ENCODE measurements around the gene COL27A1. TPM values are rescaled to one million over a fixed set of nuclear protein-coding genes. Genes with fewer than 3 reads are reported as not detected.
A peak's percentile ranks its signal among the peaks of the same experiment; 100 is the strongest.

The COL27A1 gene
- polyA plus RNA-seq (2012; ENCODE audit: low read depth, missing spikeins): 0.09 TPM

DNA sequence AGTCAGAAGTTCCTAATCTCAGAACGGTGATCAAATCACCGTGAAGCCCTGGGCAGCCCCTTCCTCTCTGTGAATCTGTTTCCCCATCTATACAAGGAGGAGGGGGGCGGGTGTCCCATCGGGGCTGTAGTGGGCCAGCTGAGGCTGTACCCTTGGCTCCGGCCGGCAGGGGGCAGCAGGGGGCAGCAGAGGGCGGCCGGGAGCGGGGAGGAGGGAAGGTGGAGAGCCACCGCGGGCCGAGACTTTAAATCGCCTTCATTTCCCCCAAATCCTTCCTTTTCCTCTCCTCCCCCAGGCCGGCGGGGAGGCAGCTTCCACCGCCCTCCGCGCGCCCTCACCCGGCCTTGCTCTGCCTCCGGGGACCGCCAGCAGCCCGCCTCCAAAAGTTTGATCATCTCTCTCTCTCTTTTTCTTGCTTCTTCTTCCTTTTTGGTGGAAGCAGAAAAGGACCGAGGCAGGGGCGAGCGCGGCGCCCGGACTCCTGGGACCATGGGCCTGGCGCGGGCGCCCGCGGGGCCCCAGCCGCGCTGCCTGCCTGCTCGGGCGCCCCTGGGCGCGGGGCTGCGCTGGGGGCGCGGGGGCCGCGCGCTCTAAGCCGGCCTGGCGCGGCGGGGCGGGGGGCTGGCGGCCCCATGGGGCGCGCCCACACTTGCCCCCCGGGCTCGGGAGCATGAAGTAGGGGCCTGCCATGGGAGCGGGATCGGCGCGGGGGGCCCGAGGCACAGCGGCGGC is at the start of gene COL27A1:
Gene COL27A1 (plus strand): TSS at position 275 of the 732 bp plus-strand sequence. CDS start 414 bp downstream, at position 689.
- DNase-seq (ENCODE audit: insufficient read length, low spot score): peak; percentile 93
- peak; percentile 91 for FAIRE-seq
- TF ChIP-seq POLR2AphosphoS5 (IDR thresholded peaks at IDR 0.05; ENCODE audit: low read depth, low read length) (no peak), POLR2A (IDR thresholded peaks at IDR 0.05; ENCODE audit: low read depth, low read length) (no peak), PAX5 (IDR thresholded peaks at IDR 0.05; ENCODE audit: insufficient read depth, low read length, severe bottlenecking) (no peak), SPI1 (IDR thresholded peaks at IDR 0.05; ENCODE audit: low read depth, low read length) (no peak), TAF1 (IDR thresholded peaks at IDR 0.05; ENCODE audit: low read depth, low read length) (no peak), POU2F2 (IDR thresholded peaks at IDR 0.05; ENCODE audit: low read depth, low read length) (no peak)

GRCh38 chr9:114107286-114108001 is 47.9 kb upstream of the COL27A1 start:
- TF ChIP-seq SPI1 (IDR thresholded peaks at IDR 0.05; ENCODE audit: low read depth, low read length): no peak
- no peak for TF ChIP-seq TAF1 (IDR thresholded peaks at IDR 0.05; ENCODE audit: low read depth, low read length)
- no peak for TF ChIP-seq POU2F2 (IDR thresholded peaks at IDR 0.05; ENCODE audit: low read depth, low read length)
- TF ChIP-seq POLR2A (IDR thresholded peaks at IDR 0.05; ENCODE audit: low read depth, low read length): no peak
- no peak for TF ChIP-seq POLR2AphosphoS5 (IDR thresholded peaks at IDR 0.05; ENCODE audit: low read depth, low read length)
- no peak for TF ChIP-seq PAX5 (IDR thresholded peaks at IDR 0.05; ENCODE audit: insufficient read depth, low read length, severe bottlenecking)
- FAIRE-seq (no peak), DNase-seq (ENCODE audit: insufficient read length, low spot score) (no peak)

DNA sequence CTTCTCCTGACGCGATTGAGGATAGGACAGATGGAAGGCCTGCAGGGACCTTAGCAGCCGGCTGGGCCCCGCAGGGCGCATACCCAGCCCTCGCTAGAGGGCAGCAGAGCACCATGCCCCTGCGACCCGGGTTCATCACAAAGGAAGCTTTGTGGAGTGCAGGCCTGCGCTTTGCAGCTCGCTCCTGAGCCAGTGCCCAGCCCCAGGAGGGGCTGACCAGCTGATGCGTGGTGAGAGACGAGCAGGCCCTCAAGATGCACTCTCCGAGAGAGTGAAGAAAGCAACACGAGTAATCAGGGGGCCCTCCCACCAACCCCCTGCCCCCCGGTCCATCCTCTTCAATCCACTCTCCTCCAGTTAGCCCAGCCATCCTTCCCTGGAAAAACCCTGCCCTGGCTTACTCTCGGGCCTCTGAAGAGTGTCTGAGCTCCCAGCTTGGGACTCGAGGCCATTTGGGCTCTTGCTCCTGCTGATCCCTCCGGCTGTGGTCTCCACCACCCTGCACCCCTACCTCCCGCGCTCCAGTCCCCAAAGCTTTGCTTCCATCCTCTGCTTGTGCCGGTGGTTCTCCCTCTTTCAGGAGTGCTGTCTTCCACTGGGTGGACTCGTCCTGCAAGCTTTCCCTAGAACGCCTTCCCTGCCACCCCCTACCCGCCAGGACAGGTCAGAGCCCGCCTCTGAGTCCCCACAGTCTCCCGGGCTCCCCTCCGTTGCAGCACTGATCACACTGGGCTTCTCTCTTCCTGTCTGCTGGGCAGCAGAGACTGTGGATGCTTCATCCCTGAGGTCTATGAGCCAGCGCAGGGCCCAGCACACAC is 47.1 kb upstream of the COL27A1 start:
- FAIRE-seq: no peak
- TF ChIP-seq POLR2AphosphoS5 (IDR thresholded peaks at IDR 0.05; ENCODE audit: low read depth, low read length) (no peak), POLR2A (IDR thresholded peaks at IDR 0.05; ENCODE audit: low read depth, low read length) (no peak), PAX5 (IDR thresholded peaks at IDR 0.05; ENCODE audit: insufficient read depth, low read length, severe bottlenecking) (no peak), POU2F2 (IDR thresholded peaks at IDR 0.05; ENCODE audit: low read depth, low read length) (no peak), SPI1 (IDR thresholded peaks at IDR 0.05; ENCODE audit: low read depth, low read length) (no peak), TAF1 (IDR thresholded peaks at IDR 0.05; ENCODE audit: low read depth, low read length) (no peak)
- peak; percentile 72 for DNase-seq (ENCODE audit: insufficient read length, low spot score)

DNA sequence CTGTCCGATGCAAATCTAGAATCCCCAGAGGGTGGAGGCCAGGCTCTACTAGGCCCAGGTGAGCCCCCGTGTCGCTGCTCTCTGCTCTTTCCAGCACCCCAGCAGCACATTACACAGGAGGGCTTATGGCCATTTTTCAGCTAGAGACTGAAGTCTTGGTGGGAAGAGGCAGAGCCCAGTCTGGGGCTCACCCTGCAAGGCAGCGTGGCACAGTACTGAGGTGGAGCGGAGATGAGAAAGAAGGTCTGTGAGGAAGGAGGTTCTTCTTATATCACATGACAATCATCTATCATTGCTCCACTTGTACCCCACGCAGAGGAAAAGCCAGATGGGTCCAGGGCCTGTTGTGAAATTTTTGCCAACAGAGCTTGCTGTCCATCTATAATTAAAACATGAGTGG is 46.2 kb upstream of the COL27A1 start:
- FAIRE-seq (no peak), DNase-seq (ENCODE audit: insufficient read length, low spot score) (no peak)
- no peak for TF ChIP-seq TAF1 (IDR thresholded peaks at IDR 0.05; ENCODE audit: low read depth, low read length)
- TF ChIP-seq PAX5 (IDR thresholded peaks at IDR 0.05; ENCODE audit: insufficient read depth, low read length, severe bottlenecking): no peak
- TF ChIP-seq SPI1 (IDR thresholded peaks at IDR 0.05; ENCODE audit: low read depth, low read length): no peak
- TF ChIP-seq POU2F2 (IDR thresholded peaks at IDR 0.05; ENCODE audit: low read depth, low read length): no peak
- TF ChIP-seq POLR2AphosphoS5 (IDR thresholded peaks at IDR 0.05; ENCODE audit: low read depth, low read length): no peak
- TF ChIP-seq POLR2A (IDR thresholded peaks at IDR 0.05; ENCODE audit: low read depth, low read length): no peak

DNA sequence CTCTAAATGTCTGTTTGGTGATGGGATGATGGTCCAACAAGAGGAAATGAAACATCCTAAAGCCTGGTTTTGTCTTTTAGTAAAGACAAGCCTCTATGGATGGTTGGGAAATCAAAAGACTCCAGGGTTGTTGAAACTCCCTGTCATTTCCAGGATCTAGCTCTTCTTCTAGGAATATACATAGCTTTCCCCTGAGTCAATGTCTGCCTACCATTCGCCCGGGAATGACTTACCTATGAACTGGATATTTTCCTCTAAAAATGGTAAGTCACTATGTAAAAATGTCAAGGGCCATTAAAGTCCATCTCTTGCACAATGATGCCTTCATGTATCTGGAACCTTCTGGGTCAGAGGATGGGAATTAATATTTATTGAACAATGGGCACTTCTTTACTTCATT is 45.2 kb upstream of the COL27A1 start:
- TF ChIP-seq POLR2AphosphoS5 (IDR thresholded peaks at IDR 0.05; ENCODE audit: low read depth, low read length) (no peak), PAX5 (IDR thresholded peaks at IDR 0.05; ENCODE audit: insufficient read depth, low read length, severe bottlenecking) (no peak), POU2F2 (IDR thresholded peaks at IDR 0.05; ENCODE audit: low read depth, low read length) (no peak), POLR2A (IDR thresholded peaks at IDR 0.05; ENCODE audit: low read depth, low read length) (no peak), TAF1 (IDR thresholded peaks at IDR 0.05; ENCODE audit: low read depth, low read length) (no peak), SPI1 (IDR thresholded peaks at IDR 0.05; ENCODE audit: low read depth, low read length) (no peak)
- DNase-seq (ENCODE audit: insufficient read length, low spot score) (no peak), FAIRE-seq (no peak)

- DNase-seq (ENCODE audit: insufficient read length, low spot score) (no peak), FAIRE-seq (no peak)
- TF ChIP-seq POU2F2 (IDR thresholded peaks at IDR 0.05; ENCODE audit: low read depth, low read length) (no peak), POLR2AphosphoS5 (IDR thresholded peaks at IDR 0.05; ENCODE audit: low read depth, low read length) (no peak), POLR2A (IDR thresholded peaks at IDR 0.05; ENCODE audit: low read depth, low read length) (no peak), SPI1 (IDR thresholded peaks at IDR 0.05; ENCODE audit: low read depth, low read length) (no peak), PAX5 (IDR thresholded peaks at IDR 0.05; ENCODE audit: insufficient read depth, low read length, severe bottlenecking) (no peak), TAF1 (IDR thresholded peaks at IDR 0.05; ENCODE audit: low read depth, low read length) (no peak)
These were observed 43.0 kb upstream of the COL27A1 start for GRCh38 chr9:114112325-114112724.

DNA sequence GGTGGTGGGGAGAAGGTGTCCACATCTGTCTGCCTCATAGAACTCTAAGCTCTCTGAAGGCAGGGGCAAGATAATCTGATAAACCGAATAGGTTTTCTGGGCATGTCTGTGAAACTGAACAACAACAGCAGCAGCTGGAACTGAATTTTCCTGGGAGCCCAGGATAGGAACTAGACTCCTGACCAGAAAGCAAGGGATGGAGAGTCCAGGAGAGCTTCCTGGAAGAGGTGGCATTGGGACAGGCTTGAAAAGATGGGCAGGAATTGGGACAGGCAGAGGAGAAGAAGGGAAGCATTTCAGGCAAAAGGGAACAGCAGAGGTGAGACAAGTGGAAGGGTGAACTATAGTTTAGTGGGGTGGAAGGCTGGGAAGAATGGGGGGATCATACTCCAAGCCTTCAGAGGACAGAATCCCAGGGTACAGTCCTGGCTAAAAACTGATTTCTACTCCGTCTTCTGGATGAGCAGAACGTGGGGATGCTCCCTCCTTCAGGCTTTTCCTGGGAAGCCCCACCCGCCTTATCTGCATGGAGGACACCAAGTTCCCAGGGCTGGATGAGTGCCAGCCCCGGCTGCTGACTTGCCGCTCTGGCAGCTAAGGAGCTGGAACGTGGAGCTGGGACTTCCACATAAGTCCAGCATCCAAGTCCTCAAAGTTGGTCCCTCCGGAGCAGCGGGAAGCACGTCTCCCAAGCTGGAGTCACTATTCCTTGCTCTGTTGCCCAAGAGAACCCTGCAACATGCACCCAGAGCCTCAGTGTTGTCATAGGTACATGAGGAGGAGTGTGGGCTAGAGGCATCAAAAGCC is 42.4 kb upstream of the COL27A1 start:
- no peak for TF ChIP-seq POLR2A (IDR thresholded peaks at IDR 0.05; ENCODE audit: low read depth, low read length)
- no peak for TF ChIP-seq PAX5 (IDR thresholded peaks at IDR 0.05; ENCODE audit: insufficient read depth, low read length, severe bottlenecking)
- no peak for TF ChIP-seq SPI1 (IDR thresholded peaks at IDR 0.05; ENCODE audit: low read depth, low read length)
- TF ChIP-seq TAF1 (IDR thresholded peaks at IDR 0.05; ENCODE audit: low read depth, low read length): no peak
- TF ChIP-seq POLR2AphosphoS5 (IDR thresholded peaks at IDR 0.05; ENCODE audit: low read depth, low read length): no peak
- no peak for TF ChIP-seq POU2F2 (IDR thresholded peaks at IDR 0.05; ENCODE audit: low read depth, low read length)
- no peak for FAIRE-seq
- no peak for DNase-seq (ENCODE audit: insufficient read length, low spot score)

GRCh38 chr9:114114364-114114763 is 41.0 kb upstream of the COL27A1 start:
- TF ChIP-seq POU2F2 (IDR thresholded peaks at IDR 0.05; ENCODE audit: low read depth, low read length): no peak
- TF ChIP-seq PAX5 (IDR thresholded peaks at IDR 0.05; ENCODE audit: insufficient read depth, low read length, severe bottlenecking): no peak
- no peak for TF ChIP-seq POLR2AphosphoS5 (IDR thresholded peaks at IDR 0.05; ENCODE audit: low read depth, low read length)
- no peak for TF ChIP-seq TAF1 (IDR thresholded peaks at IDR 0.05; ENCODE audit: low read depth, low read length)
- no peak for TF ChIP-seq POLR2A (IDR thresholded peaks at IDR 0.05; ENCODE audit: low read depth, low read length)
- no peak for TF ChIP-seq SPI1 (IDR thresholded peaks at IDR 0.05; ENCODE audit: low read depth, low read length)

More at GRCh38 chr9:114114364-114114763, 41.0 kb upstream of the COL27A1 start:
- FAIRE-seq: no peak
- DNase-seq (ENCODE audit: insufficient read length, low spot score): no peak
